HG03060 (cell line): Measurements from ENCODE around the gene TBC1D1.
"Not testable (repeated sequence)": the region's sequence is repeated elsewhere in the genome, so short reads cannot be mapped to it uniquely, and the experiment has no call there.

Experiments used
- ATAC-seq: cut with Tn5 transposase; IDR thresholded peaks from one replicate; pipeline ENCODE4 v1.9.1; 2021; ENCODE audit warnings: low read depth, moderate number of reproducible peaks; ENCODE audit not compliant: unreplicated experiment

The TBC1D1 gene

DNA sequence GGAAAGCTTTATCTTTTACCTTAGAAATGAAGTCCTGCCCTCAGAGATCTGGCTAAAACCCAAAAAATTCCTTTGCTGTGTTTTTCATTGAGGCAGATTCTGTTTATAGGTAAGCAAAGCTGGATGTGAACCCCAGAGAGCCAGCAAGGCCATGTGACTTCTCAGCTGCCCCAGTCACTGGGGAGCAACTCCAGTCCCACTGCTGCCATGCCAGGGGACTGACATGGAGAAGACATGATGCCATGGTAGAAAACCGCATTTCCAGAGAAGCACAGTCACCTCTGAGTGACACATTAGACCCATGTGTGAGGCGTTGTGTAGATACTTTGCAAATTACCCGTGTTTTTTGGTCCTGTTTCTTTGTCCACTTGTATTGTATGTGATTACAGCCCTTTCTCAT lies 114.8 kb downstream of the TBC1D1 start:
- ATAC-seq: no peak

DNA sequence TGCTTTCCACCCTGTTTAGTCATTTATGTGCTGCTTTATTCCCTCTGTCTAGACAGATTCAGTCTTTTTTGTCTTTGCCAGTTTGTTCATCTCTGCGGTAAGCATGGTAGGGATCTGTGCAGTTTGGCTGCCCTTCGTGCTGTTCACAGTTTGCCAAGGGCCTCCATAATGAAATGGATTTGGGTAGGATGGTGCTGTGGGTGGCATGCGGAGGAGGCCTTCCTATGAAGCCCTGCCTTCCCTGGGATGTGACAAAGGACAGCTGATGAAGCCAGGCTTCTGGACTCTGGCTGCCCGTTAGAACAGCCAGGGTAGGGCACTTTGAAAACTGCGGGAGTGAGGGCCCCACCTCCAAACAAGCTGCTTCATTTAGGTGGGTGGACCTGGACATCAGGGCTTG lies 116.8 kb downstream of the TBC1D1 start:
- ATAC-seq: no peak

- ATAC-seq: no peak
These were observed 117.7 kb downstream of the TBC1D1 start for GRCh38 chr4:38008571-38009021.

DNA sequence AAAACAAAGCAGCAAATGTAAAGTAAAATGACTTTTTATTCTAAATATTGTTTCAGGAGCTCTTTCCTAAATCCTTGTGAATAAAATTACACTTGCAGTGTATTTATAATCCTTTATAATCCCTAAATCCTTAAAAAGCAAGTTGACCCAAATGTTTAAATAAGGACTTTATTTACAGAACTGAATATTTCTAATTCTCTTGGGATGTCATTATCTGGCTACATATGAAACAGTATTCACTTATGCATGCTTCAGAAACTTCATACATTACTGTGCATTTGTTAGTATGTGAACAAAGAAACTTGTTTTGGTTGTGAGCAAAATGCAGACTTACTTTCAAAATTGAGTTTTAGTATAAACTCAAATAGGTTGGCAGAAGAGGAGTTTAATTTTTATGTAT lies 118.5 kb downstream of the TBC1D1 start:
- no peak for ATAC-seq

- no peak for ATAC-seq
These were observed 119.1 kb downstream of the TBC1D1 start for GRCh38 chr4:38009949-38010348.

GRCh38 chr4:38011511-38012162 lies 120.8 kb downstream of the TBC1D1 start:
- no peak for ATAC-seq

GRCh38 chr4:38013461-38014366 lies 122.8 kb downstream of the TBC1D1 start:
- ATAC-seq: no peak

DNA sequence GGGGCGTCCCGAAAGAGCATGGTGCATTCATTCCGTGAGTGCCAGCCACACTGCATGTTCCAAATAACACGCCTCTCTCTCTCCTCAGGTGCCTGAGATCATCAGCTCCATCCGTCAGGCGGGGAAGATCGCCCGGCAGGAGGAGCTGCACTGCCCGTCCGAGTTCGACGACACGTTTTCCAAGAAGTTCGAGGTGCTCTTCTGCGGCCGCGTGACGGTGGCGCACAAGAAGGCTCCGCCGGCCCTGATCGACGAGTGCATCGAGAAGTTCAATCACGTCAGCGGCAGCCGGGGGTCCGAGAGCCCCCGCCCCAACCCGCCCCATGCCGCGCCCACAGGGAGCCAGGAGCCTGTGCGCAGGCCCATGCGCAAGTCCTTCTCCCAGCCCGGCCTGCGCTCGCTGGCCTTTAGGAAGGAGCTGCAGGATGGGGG lies 123.6 kb downstream of the TBC1D1 start:
- ATAC-seq: no peak

DNA sequence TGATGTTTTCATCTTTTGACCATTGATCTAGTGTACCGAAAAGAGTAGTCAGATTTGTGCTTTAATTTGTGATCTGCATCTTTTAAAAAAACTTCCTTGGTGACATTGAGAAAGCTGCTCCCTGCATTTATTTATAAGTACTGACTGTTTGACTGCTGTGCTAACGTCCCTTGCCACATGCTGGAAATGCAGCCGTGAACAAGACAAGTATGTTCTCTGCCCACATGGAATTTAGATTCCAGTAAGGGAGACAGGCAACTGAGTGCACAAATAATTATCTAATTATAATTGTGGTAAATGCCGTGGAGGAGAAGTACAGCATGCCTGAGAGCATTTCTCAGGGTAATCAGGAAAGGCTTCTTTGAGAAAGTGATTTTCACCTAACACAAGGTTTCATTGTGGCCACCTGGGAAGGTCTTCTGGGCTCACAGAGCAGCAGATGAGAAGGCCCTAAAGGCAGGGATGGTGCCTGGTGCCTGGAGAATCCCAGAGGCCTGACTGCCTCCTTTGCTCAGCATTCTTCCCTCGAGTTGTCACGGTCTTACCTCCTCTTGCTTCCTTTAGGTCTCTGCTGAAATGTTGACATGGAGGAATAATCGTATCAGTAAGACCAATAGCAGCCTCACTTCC lies 125.1 kb downstream of the TBC1D1 start:
- ATAC-seq: no peak

- no peak for ATAC-seq
These were observed 125.8 kb downstream of the TBC1D1 start for GRCh38 chr4:38016698-38017097.

- ATAC-seq: no peak
These were observed 126.7 kb downstream of the TBC1D1 start for GRCh38 chr4:38017609-38018008.

- ATAC-seq: no peak
These were observed 129.5 kb downstream of the TBC1D1 start for GRCh38 chr4:38020386-38020785.

DNA sequence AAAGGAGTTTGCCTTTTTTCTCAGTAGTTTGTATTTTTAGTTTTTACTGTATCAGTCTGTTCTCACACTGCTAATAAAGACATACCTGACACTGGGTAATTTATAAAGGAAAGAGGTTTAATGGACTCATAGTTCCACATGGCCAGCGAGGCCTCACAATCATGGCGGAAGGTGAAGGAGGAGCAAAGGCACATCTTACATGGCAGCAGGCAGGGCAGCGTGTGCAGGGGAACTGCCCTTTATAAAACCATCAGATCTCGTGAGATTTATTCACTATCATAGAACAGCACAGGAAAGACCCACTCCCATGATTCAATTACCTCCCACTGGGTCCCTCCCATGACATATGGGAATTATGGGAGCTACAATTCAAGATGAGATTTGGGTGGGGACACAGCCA lies 130.1 kb downstream of the TBC1D1 start:
- ATAC-seq: not testable (repeated sequence)

GRCh38 chr4:38021751-38022150 lies 130.9 kb downstream of the TBC1D1 start:
- no peak for ATAC-seq

DNA sequence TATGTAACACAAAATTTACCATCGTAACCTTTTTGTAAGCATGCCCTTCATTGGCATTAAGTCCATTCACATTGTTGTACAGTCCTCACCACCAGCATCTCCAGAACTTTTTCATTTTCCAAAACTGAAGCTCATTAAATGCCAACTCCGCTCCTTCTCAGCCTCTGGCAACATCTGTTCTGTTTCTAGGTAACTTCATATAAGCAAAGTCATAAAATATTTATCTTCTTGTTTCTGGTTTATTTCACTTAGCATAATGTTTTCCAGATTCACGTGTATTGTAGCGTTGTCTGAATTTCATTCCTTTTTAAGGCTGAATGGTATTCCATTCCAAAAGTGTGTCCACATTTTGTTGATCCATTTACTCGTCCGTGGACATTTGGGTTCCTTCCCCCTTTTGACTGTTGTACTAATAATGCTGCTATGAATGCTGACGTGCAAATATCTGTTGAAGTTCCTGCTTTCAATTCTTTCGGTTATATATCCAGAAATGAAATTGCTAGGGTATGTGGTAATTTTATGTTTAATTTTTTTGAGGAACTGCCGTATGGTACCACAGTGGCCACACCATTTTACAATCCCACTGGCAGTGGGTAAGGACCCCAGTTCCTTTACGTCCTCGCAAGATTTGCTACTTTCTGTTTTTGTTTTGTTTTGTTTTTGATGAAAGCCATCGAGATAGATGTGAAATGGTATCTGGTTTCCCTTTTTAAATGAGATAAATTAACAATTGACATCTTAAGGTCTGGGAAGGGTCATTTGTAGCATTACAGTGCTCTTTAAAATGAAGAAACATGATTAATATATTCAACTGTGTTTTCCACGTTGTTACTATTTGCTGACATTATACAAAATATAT lies 132.7 kb downstream of the TBC1D1 start:
- no peak for ATAC-seq

- no peak for ATAC-seq
These were observed 133.3 kb downstream of the TBC1D1 start for GRCh38 chr4:38024206-38024509.

GRCh38 chr4:38025665-38026064 lies 134.8 kb downstream of the TBC1D1 start:
- no peak for ATAC-seq

DNA sequence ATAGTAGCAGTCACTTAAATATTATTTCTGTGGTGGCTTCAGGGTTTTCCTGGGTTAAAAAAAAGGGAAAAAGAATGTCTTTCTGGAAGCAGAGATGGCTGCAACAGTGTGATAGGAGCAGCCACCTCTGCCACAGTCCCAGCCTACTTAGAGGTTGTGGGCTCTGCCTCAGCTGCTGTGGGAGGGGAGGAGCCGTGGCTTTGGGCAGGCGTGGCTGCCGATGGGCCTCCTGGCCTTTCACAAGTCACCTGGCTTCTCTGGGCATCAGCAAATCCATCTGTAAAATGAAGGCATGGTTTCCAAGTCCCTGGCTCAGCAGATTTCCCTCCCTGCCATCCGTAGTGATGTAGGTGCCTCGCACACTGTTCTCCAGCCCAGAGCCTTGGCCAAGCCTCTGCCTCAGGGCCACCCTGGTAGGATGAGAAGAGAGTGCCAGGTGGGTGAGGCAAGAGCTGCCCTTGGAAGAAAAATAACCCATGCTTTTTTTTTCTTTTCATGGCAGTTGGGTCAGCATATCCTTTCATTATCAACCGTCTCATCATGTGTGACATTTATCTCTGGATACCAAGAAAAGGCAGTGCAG lies 135.4 kb downstream of the TBC1D1 start:
- no peak for ATAC-seq

DNA sequence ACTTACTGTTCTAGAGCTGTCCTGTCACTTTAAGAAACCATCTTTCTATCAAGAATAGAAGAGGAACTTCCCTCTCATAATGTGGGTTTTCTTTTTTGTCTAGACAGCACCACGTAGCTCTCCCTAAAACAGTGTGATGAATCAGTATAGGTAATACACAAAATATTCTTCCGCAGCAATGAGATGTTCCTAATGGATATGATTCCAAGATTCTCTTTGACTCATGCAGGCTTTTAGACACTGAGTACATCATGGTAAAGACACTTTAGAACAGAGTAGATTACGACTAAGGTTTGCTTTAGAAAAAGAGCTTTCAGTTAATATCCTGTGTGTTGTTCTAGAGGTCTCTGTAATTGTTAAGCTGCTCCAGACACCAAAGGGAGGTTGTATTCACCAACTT lies 139.1 kb downstream of the TBC1D1 start:
- no peak for ATAC-seq
